Ishikawa (cell line): ENCODE measurements around the gene HSPA5.

Experiments used
- CREB1 ChIP-seq: IDR thresholded peaks from 2 replicates; pipeline ENCODE4 v1.6.1; 2012; ENCODE audit warnings: low read depth
- EP300 ChIP-seq: IDR thresholded peaks from 2 replicates; pipeline ENCODE4 v1.6.1; 2012; ENCODE audit warnings: borderline replicate concordance
- FOXM1 ChIP-seq: IDR thresholded peaks from 2 replicates; pipeline ENCODE4 v1.6.1; 2012; ENCODE audit warnings: low read depth, borderline replicate concordance
- MAX ChIP-seq: IDR thresholded peaks from 2 replicates; pipeline ENCODE4 v1.6.1; 2012
- RAD21 ChIP-seq: IDR thresholded peaks from 2 replicates; pipeline ENCODE4 v1.6.1; 2012; ENCODE audit warnings: low read depth
- REST ChIP-seq: IDR thresholded peaks from 2 replicates; pipeline ENCODE4 v1.6.1; 2012; ENCODE audit warnings: low read depth, mild to moderate bottlenecking
- TAF1 ChIP-seq: IDR thresholded peaks from 2 replicates; pipeline ENCODE4 v1.6.1; 2012; ENCODE audit warnings: low read depth, mild to moderate bottlenecking
- TCF12 ChIP-seq: IDR thresholded peaks from 2 replicates; pipeline ENCODE4 v1.6.1; 2012; ENCODE audit warnings: low read depth
- USF1 ChIP-seq: IDR thresholded peaks from 2 replicates; pipeline ENCODE4 v1.6.1; 2012

- TF ChIP-seq EP300 (no peak), REST (no peak), MAX (no peak), CREB1 (no peak), TAF1 (no peak), TCF12 (no peak), RAD21 (no peak), FOXM1 (no peak), USF1 (no peak)
These were observed 38.1 kb downstream of the HSPA5 start for GRCh38 chr9:125202846-125203618.
